Measurements from ENCODE around the gene PGC.

Gene PGC

DNA sequence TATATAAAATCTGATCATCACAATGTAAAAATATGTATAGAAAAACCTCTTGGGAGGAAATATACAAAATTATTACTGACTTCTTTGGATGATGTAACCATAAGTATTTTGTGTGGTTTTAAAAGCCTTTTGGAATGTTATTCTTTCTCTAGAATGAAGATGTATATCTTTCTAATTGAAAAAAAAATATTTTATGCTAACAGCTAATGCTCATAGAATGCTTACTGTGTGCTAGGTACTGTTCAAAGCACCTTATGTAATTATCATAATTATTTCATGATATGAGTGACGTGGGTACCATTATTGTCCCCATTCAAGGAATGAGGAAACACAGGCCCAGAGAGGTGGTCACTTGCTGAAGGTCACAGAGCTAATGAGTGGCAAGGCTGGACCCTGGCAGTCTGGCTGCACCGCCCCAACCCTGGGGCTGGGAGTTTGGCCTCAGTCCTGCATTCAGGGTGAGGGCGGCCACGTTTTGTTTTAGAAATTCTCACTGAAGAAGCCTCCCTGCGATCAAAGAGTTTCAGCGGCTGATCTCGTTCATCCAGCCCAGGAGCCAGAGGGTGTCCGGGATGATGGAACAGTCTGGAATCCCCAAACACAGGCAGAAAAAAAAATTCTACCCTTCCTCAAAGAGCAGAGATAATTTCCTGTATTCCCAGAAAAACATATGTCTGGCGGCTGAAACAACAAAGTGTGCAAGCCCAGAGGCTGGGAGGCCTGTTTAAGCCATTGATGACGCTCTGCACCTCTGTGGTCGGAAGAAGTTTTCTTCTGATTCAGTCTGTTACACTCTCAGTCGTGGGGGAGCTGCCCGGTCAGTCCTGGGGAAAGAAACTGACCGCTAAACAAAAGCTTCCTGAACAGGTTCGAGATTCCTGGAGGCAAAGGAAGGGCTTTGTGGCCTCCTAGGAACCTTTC, 49.1 kb downstream of the PGC start:
- Histone ChIP-seq H3K79me2 (ENCODE audit: insufficient read depth, low read depth) (no peaks in the 10 kb centered on the region), H3K9ac (no peak overlapping the region), H4K20me1 (ENCODE audit: insufficient read depth) (no peaks in the 10 kb centered on the region), H3K4me2 (no peak overlapping the region), H3K27ac (no peak overlapping the region), H3K27me3 (ENCODE audit: insufficient read depth, low read depth) (no peaks in the 10 kb centered on the region), H3K4me1 (ENCODE audit: low read depth, poor library complexity, severe bottlenecking) (peaks cover 18% of the 10 kb centered on the region), H3K36me3 (ENCODE audit: insufficient read depth) (no peaks in the 10 kb centered on the region), H2AFZ (ENCODE audit: low read depth) (no peak overlapping the region), H3K4me3 (IDR thresholded peaks at IDR 0.05; ENCODE audit: insufficient read depth, low read depth, low read length) (no peak overlapping the region)
- TF ChIP-seq CTCF (conservative IDR thresholded peaks at IDR 0.05; ENCODE audit: low read depth, low read length) = no peak

GRCh38 chr6:41696788-41697187, 50.4 kb downstream of the PGC start:
- H2AFZ ChIP-seq (ENCODE audit: low read depth) = no peak overlapping the region
- no peak for TF ChIP-seq CTCF (conservative IDR thresholded peaks at IDR 0.05; ENCODE audit: low read depth, low read length)
- H3K36me3 ChIP-seq (ENCODE audit: insufficient read depth) = no peaks in the 10 kb centered on the region
- H3K4me3 ChIP-seq (IDR thresholded peaks at IDR 0.05; ENCODE audit: insufficient read depth, low read depth, low read length) = no peak overlapping the region
- H3K9ac ChIP-seq = no peak overlapping the region
- H3K4me2 ChIP-seq = 0 out of 2 replicates have a peak overlapping the region, but pooled peaks have one; percentile 13
- H3K27me3 ChIP-seq (ENCODE audit: insufficient read depth, low read depth) = no peaks in the 10 kb centered on the region
- H3K4me1 ChIP-seq (ENCODE audit: low read depth, poor library complexity, severe bottlenecking) = peaks cover 18% of the 10 kb centered on the region
- no peaks in the 10 kb centered on the region for H3K79me2 ChIP-seq (ENCODE audit: insufficient read depth, low read depth)
- no peak overlapping the region for H3K27ac ChIP-seq
- no peaks in the 10 kb centered on the region for H4K20me1 ChIP-seq (ENCODE audit: insufficient read depth)

DNA sequence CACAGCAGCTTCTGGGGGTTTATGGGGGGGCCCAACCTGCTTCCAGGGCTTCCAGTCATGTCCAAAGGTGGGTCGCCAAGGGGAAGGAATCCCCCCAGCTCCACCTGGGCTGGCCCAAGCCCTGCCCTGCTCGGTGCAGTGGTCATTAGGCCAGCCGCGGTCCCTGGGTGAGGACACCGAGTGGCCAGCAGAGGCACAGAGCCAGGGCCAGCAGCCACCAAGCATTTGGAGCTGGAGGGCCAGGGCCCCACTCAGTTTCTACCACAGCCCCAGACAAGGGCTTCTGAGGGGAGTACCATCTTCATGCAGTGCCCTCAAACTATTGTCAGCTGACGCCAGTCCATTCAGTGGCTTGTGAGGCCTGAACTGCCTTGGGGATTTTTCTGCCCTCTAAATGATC, 51.4 kb downstream of the PGC start:
- Histone ChIP-seq H3K36me3 (ENCODE audit: insufficient read depth) (no peaks in the 10 kb centered on the region), H3K79me2 (ENCODE audit: insufficient read depth, low read depth) (no peaks in the 10 kb centered on the region), H4K20me1 (ENCODE audit: insufficient read depth) (no peaks in the 10 kb centered on the region), H3K9ac (no peak overlapping the region), H3K4me3 (IDR thresholded peaks at IDR 0.05; ENCODE audit: insufficient read depth, low read depth, low read length) (no peak overlapping the region), H3K27me3 (ENCODE audit: insufficient read depth, low read depth) (no peaks in the 10 kb centered on the region), H3K27ac (no peak overlapping the region), H3K4me2 (no peak overlapping the region), H2AFZ (ENCODE audit: low read depth) (no peak overlapping the region), H3K4me1 (ENCODE audit: low read depth, poor library complexity, severe bottlenecking) (peaks cover 18% of the 10 kb centered on the region)
- no peak for TF ChIP-seq CTCF (conservative IDR thresholded peaks at IDR 0.05; ENCODE audit: low read depth, low read length)

DNA sequence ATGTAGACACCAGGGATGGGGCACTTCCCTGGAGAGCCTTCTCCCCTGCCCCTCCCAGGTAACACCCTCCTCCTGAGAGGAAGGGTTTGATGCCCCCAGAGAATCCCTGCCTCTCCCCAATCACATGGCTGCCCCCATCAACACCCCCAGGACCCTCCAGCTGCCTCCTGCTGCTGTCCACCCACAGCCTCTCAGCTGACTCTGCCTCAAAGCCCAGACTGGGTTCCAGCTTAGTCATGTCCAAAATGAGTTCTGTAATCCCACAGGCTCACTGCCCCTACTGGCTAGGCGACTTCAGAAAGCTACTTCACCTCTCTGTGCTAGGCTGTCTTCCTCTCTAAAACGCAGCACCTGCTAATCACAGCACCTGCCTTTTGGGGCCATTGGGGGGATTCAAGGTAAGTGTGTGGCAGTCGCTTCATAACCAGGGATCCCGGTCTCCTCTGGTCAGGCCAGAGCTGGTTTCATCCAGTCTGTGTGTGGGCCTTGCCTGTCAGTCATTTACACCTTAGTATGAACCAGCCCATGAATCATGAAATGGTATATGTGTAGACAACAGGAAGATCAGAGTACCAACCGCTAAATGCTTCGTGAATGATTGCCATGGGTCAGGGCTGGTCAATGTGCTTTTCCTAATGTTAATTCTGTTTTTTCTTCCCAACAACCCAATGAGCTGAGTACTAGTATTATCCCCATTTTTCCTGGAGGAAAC, 52.2 kb downstream of the PGC start:
- Histone ChIP-seq H2AFZ (ENCODE audit: low read depth) (no peak overlapping the region), H3K9ac (no peak overlapping the region), H3K4me2 (no peak overlapping the region), H3K4me3 (IDR thresholded peaks at IDR 0.05; ENCODE audit: insufficient read depth, low read depth, low read length) (no peak overlapping the region), H3K27ac (no peak overlapping the region), H3K36me3 (ENCODE audit: insufficient read depth) (no peaks in the 10 kb centered on the region), H3K4me1 (ENCODE audit: low read depth, poor library complexity, severe bottlenecking) (peaks cover 18% of the 10 kb centered on the region), H3K79me2 (ENCODE audit: insufficient read depth, low read depth) (no peaks in the 10 kb centered on the region), H3K27me3 (ENCODE audit: insufficient read depth, low read depth) (no peaks in the 10 kb centered on the region), H4K20me1 (ENCODE audit: insufficient read depth) (no peaks in the 10 kb centered on the region)
- TF ChIP-seq CTCF (conservative IDR thresholded peaks at IDR 0.05; ENCODE audit: low read depth, low read length) = no peak

Measured in KMS-11 (cell line).